ENCODE measurements around the gene AOAH.

DNA sequence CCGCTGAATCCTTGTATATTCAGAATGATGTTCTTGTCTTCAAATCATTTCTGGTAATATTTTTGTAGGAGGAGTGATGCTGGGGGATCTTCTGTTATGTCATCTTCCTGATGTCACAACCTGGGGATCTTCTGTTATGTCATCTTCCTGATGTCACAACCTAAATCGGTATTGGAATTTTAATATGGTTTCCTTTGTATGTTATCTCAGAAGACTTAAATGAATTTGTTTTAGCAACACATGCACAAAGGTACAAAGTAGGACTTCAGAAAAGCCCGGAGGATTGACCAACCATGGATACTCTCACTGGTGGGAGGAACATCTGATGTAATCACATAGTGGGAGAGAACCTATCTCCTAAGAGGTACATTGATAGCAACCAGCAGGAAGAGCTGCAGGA lies 9.1 kb upstream of the AOAH start:
- TF ChIP-seq EZH2 (IDR thresholded peaks at IDR 0.05; ENCODE audit: insufficient read depth, poor library complexity, severe bottlenecking) = no peak
- no peak for TF ChIP-seq EZH2phosphoT487 (IDR thresholded peaks at IDR 0.05; ENCODE audit: insufficient read depth, low read depth)

Measured in GM23248 (cell line).